HepG2 (cell line): ENCODE results near the gene DNAJA2. TPM values are rescaled to one million over a fixed set of nuclear protein-coding genes. Genes with fewer than 3 reads are reported as not detected.

Experiments
- ATAC-seq: fragments of 200-7000 bp; cut with Tn5 transposase; 3 replicates; pipeline ENCODE4 v1.9.1; 2020; ENCODE audit warnings: mild to moderate bottlenecking, moderate library complexity
- BruUV-seq: library from RNA; stranded (reverse); fragments of 400-500 nt; replicated peaks from 2 replicates; lab custom pipeline; 2021; lab: Mats Ljungman, UMichigan
- CTCF ChIA-PET: fragments of 300-600 bp; formaldehyde crosslinking; extraction: SDS; loops from one replicate; lab custom pipeline; 2021; ENCODE audit warnings: low total read pairs, inconsistent platforms, low intra/inter-chr PET ratio; lab: Yijun Ruan, JAX
- POLR2A ChIA-PET: fragments of 350-600 bp; sonication (Branson Sonifier 250); formaldehyde crosslinking; loops from one replicate; lab custom pipeline; 2020; ENCODE audit warnings: antibody characterized with exemption, inconsistent platforms; lab: Yijun Ruan, JAX
- DNase-seq: peaks from one replicate; pipeline ENCODE4 v3.0.0-alpha.2; 2015; ENCODE audit warnings: low spot score
- FAIRE-seq: peaks from 3 replicates; lab custom pipeline; 2011; peaks lifted over from hg19 to GRCh38; lab: Jason Lieb, UNC
- H2AFZ ChIP-seq: one replicate; pipeline ENCODE4 v1.6.1; 2011; ENCODE audit warnings: low read length, inconsistent platforms
- H3K27ac ChIP-seq: fragments of 300-600 bp; 3 replicates; pipeline ENCODE4 v1.8.0; 2011; ENCODE audit warnings: mixed run types, mild to moderate bottlenecking, mixed read lengths, low read length, inconsistent platforms; ENCODE audit not compliant: insufficient read depth; ENCODE audit errors: extremely low read length
- H3K27me3 ChIP-seq, 2 experiments: fragments of 200-600 bp in 1 of 2; 2 replicates in 1 of 2; 3 replicates in 1 of 2; pipeline versions ENCODE4 v1.6.0 to v1.8.0; 2011; ENCODE audit warnings: low read length in 2 of 2, mild to moderate bottlenecking in 2 of 2, moderate library complexity in 2 of 2, inconsistent platforms in 1 of 2; ENCODE audit not compliant: insufficient read depth in 2 of 2, control insufficient read depth in 1 of 2
- H3K36me3 ChIP-seq, 2 experiments: fragments of 200-600 bp in 1 of 2; replicated peaks in 1 of 2; 2 replicates in 1 of 2; 3 replicates in 1 of 2; pipeline versions ENCODE4 v1.5.1 to v1.8.0; 2011; ENCODE audit warnings: low read length in 2 of 2, inconsistent platforms in 1 of 2; ENCODE audit not compliant: insufficient read depth in 2 of 2, control insufficient read depth in 1 of 2
- H3K4me1 ChIP-seq: 2 replicates; pipeline ENCODE4 v1.5.1; 2012; ENCODE audit warnings: low read length, inconsistent platforms; ENCODE audit not compliant: insufficient read depth
- H3K4me2 ChIP-seq: 2 replicates; pipeline ENCODE4 v1.6.0; 2011; ENCODE audit warnings: low read depth, low read length, inconsistent platforms
- H3K4me3 ChIP-seq, 3 experiments: fragments of 200-600 bp in 1 of 3; sonication (generic), shearing (Covaris generic) in 1 of 3; replicated peaks in 1 of 3; 2 replicates each; pipeline ENCODE4 v1.5.1; 2011 to 2016; ENCODE audit warnings: low read length in 3 of 3, inconsistent platforms in 2 of 3, low read depth in 2 of 3, mild to moderate bottlenecking in 2 of 3, control low read depth in 1 of 3, mixed read lengths in 1 of 3; ENCODE audit not compliant: insufficient read depth in 1 of 3
- H3K79me2 ChIP-seq: one replicate; pipeline ENCODE4 v1.6.1; 2011; ENCODE audit warnings: low read length, inconsistent platforms; ENCODE audit not compliant: insufficient read depth
- H3K9ac ChIP-seq: 2 replicates; pipeline ENCODE4 v1.6.0; 2011; ENCODE audit warnings: mild to moderate bottlenecking, low read depth, low read length, inconsistent platforms; ENCODE audit not compliant: insufficient read depth
- H3K9me3 ChIP-seq: 2 replicates; pipeline ENCODE4 v1.5.1; 2012; ENCODE audit warnings: mild to moderate bottlenecking, low read length
- H4K20me1 ChIP-seq: 2 replicates; pipeline ENCODE4 v1.6.0; 2011; ENCODE audit warnings: inconsistent platforms, mild to moderate bottlenecking, low read length, moderate library complexity; ENCODE audit not compliant: insufficient read depth
- CBFB ChIP-seq: sonication (generic); formaldehyde crosslinking; IDR thresholded peaks from 2 replicates; pipeline ENCODE4 v1.4.0; 2020; ENCODE audit warnings: missing genetic modification reagents
- ELF1 ChIP-seq: sonication (generic); formaldehyde crosslinking; IDR thresholded peaks from 2 replicates; pipeline ENCODE4 v1.4.0; 2020; ENCODE audit warnings: missing genetic modification reagents
- HIVEP1 ChIP-seq: sonication (generic); formaldehyde crosslinking; IDR thresholded peaks from 2 replicates; pipeline ENCODE4 v1.4.0; 2020; ENCODE audit warnings: mild to moderate bottlenecking, missing genetic modification reagents
- NFAT5 ChIP-seq: sonication (generic); formaldehyde crosslinking; IDR thresholded peaks from 2 replicates; pipeline ENCODE4 v1.4.0; 2020; ENCODE audit warnings: missing genetic modification reagents
- NFYB ChIP-seq: sonication (generic); formaldehyde crosslinking; IDR thresholded peaks from 2 replicates; pipeline ENCODE4 v1.4.0; 2020; ENCODE audit warnings: missing genetic modification reagents
- NFYC ChIP-seq: IDR thresholded peaks from 2 replicates; pipeline ENCODE4 v1.6.1; 2016; ENCODE audit warnings: missing genetic modification reagents, missing compliant biosample characterization
- USF2 ChIP-seq, 2 experiments: sonication (generic) in 1 of 2; formaldehyde crosslinking in 1 of 2; IDR thresholded peaks; 2 replicates each; pipeline versions ENCODE4 v1.5.1 to v1.6.1; 2011 to 2020; ENCODE audit warnings: borderline replicate concordance in 1 of 2, low read depth in 1 of 2, low read length in 1 of 2, mild to moderate bottlenecking in 1 of 2, missing genetic modification reagents in 1 of 2, moderate library complexity in 1 of 2
- ZBED4 ChIP-seq: sonication (generic); formaldehyde crosslinking; IDR thresholded peaks from 2 replicates; pipeline ENCODE4 v1.4.0; 2020; ENCODE audit warnings: missing genetic modification reagents, borderline replicate concordance
- ZBTB7B ChIP-seq: sonication (generic); formaldehyde crosslinking; IDR thresholded peaks from 2 replicates; pipeline ENCODE4 v1.4.0; 2020; ENCODE audit warnings: missing genetic modification reagents
- ZNF879 ChIP-seq: sonication (generic); formaldehyde crosslinking; IDR thresholded peaks from 2 replicates; pipeline ENCODE4 v1.8.1; 2023; ENCODE audit warnings: missing genetic modification reagents
- WGBS: methylation state at CpG from one replicate; pipeline ENCODE4 v1.1.6; 2017; ENCODE audit warnings: low lambda C conversion rate; 5-methylcytosine and 5-hydroxymethylcytosine counted together
- in situ Hi-C: cut with HindIII; loops from 2 replicates; pipeline ENCODE4 v1.10.0; 2017; ENCODE audit warnings: low pct_unique_long_range_greater_than_20kb; ENCODE audit not compliant: extremely low pct_ligation_motif_present
- intact Hi-C: fragments of 100-400 bp; cut with micrococcal nuclease; formaldehyde crosslinking; loops from one replicate; pipeline ENCODE4 v1.10.0; 2022; ENCODE audit not compliant: unreplicated experiment
- polyA plus RNA-seq, 8 experiments: library from polyadenylated mRNA; depleted of rRNA in 3 of 8; stranded (reverse) in 7 of 8; unstranded in 1 of 8; fragments of >200 nt; fragmentation: Illumina TruSeq in 4 of 8; extraction: Trizol in 4 of 8; gene quantifications; 2 replicates each; pipeline versions ENCODE4 v1.2.1 to v1.2.3, GENCODE V29; 2011 to 2016; ENCODE audit warnings: low read depth in 4 of 8, missing spikeins in 1 of 8, mixed read lengths in 1 of 8; ENCODE audit not compliant: insufficient read depth in 1 of 8
- total RNA-seq, 5 experiments: library from RNA; depleted of rRNA; stranded (reverse); fragments of >200 nt; fragmentation: Illumina TruSeq; extraction: Trizol; gene quantifications; 2 replicates each; pipeline ENCODE4 v1.2.3, GENCODE V29; 2016; ENCODE audit warnings: low read depth in 1 of 5

The DNAJA2 gene
- total and polyA plus RNA-seq, 2 of the 13 experiments (the other 11 are each of a cell fraction or from before 2014, with no cell fraction given) = 25.4 to 176 TPM

GRCh38 chr16:46916980-46917379 is 56.5 kb downstream of the DNAJA2 start:
- FAIRE-seq = no peak
- no peak overlapping the region for H2AFZ ChIP-seq
- H3K27me3 ChIP-seq = no peaks in the 10 kb centered on the region
- in situ Hi-C loops (no loop called here), intact Hi-C loops (loop anchor here (10.0 kb wide), 1 partner anchor 222 kb away; no protein-coding TSS in a partner anchor)
- ChIA-PET CTCF (interaction anchor here (1.6 kb wide), 1 partner anchor 63 kb away, joined by 4 read pairs; no protein-coding TSS in a partner anchor), POLR2A (interaction anchor here (1.0 to 2.0 kb wide), 4 partner anchors 17 to 63 kb away, joined by 3 to 10 read pairs (median 4); partner anchors contain the start of gene GPT2)
- H3K27ac ChIP-seq = no peak overlapping the region
- H3K79me2 ChIP-seq = no peaks in the 10 kb centered on the region
- H4K20me1 ChIP-seq = peaks cover 34% of the 10 kb centered on the region
- WGBS = 97% methylated on average over 3 of the region's 3 CpGs
- peak; percentile 44 for DNase-seq
- no peaks in the 10 kb centered on the region for H3K9me3 ChIP-seq
- peak; percentile 65 for TF ChIP-seq USF2 (IDR thresholded peaks at IDR 0.05; ENCODE audit: low read depth, low read length)
- TF ChIP-seq USF2 (CRISPR knock-in tag; IDR thresholded peaks at IDR 0.05; ENCODE audit: borderline replicate concordance) = peak; percentile 70; the same call in 1 of the 2 replicates
- TF ChIP-seq NFYB (CRISPR knock-in tag) = peak; percentile 70
- TF ChIP-seq HIVEP1 (CRISPR knock-in tag) = no peak
- 0 out of 2 replicates have a peak, but pooled peaks have one; percentile 20 for TF ChIP-seq ZBTB7B (CRISPR knock-in tag)
- no peak for TF ChIP-seq ZNF879 (CRISPR knock-in tag)
- TF ChIP-seq ELF1 (CRISPR knock-in tag) = no peak
- TF ChIP-seq CBFB (CRISPR knock-in tag) = no peak
- peak; percentile 73 for TF ChIP-seq NFYC (CRISPR knock-in tag)
- no peak for TF ChIP-seq ZBED4 (CRISPR knock-in tag)
- TF ChIP-seq NFAT5 = no peak
- ATAC-seq = peak; percentile 23
- no TSS peak for BruUV-seq
- peaks cover 56% of the 10 kb centered on the region for H3K4me1 ChIP-seq
- H3K4me3 ChIP-seq = no peak overlapping the region
- peaks cover 73 to 95% of the 10 kb centered on the region in 2 experiments for H3K36me3 ChIP-seq
- no peak overlapping the region for H3K4me2 ChIP-seq
- H3K9ac ChIP-seq = no peak overlapping the region
